HCT116 (cell line): Measurements from ENCODE around the gene CHST15.

Experiments
- FOSL1 ChIP-seq: IDR thresholded peaks from 2 replicates; pipeline ENCODE4 v1.6.1; 2012; ENCODE audit warnings: low read depth
- REST ChIP-seq: IDR thresholded peaks from 2 replicates; pipeline ENCODE4 v1.6.1; 2012; ENCODE audit warnings: low read depth
- TF ChIP-seq, protein P1 (sequence below), 3 experiments: fragments of 200-600 bp in 1 of 3; sonication (generic) in 1 of 3; IDR thresholded peaks in 2 of 3; conservative IDR thresholded peaks in 1 of 3; 2 replicates each; pipeline ENCODE4 v1.5.1; 2012 to 2017; ENCODE audit warnings: low read depth in 2 of 3, low read length in 2 of 3, antibody characterized with exemption in 1 of 3, borderline replicate concordance in 1 of 3, control low read depth in 1 of 3, mild to moderate bottlenecking in 1 of 3, mixed read lengths in 1 of 3, mixed run types in 1 of 3, moderate library complexity in 1 of 3; ENCODE audit not compliant: insufficient read depth in 1 of 3

- TF ChIP-seq REST (no peak), FOSL1 (no peak)
- TF ChIP-seq, protein P1, sequence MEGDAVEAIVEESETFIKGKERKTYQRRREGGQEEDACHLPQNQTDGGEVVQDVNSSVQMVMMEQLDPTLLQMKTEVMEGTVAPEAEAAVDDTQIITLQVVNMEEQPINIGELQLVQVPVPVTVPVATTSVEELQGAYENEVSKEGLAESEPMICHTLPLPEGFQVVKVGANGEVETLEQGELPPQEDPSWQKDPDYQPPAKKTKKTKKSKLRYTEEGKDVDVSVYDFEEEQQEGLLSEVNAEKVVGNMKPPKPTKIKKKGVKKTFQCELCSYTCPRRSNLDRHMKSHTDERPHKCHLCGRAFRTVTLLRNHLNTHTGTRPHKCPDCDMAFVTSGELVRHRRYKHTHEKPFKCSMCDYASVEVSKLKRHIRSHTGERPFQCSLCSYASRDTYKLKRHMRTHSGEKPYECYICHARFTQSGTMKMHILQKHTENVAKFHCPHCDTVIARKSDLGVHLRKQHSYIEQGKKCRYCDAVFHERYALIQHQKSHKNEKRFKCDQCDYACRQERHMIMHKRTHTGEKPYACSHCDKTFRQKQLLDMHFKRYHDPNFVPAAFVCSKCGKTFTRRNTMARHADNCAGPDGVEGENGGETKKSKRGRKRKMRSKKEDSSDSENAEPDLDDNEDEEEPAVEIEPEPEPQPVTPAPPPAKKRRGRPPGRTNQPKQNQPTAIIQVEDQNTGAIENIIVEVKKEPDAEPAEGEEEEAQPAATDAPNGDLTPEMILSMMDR (IDR thresholded peaks at IDR 0.05 in 2 of 3, conservative IDR thresholded peaks at IDR 0.05 in 1 of 3; ENCODE audit: borderline replicate concordance in 1 of 3, insufficient read depth in 1 of 3, low read depth in 2 of 3, low read length in 2 of 3) = no peak
These were observed 57.4 kb downstream of the CHST15 start for GRCh38 chr10:124035928-124036558.
